NCI-H460 (cell line): ENCODE measurements around the gene INPP5E. TPM values are rescaled to one million over a fixed set of nuclear protein-coding genes. Genes with fewer than 3 reads are reported as not detected.

Experiments used
- DNase-seq: peaks from one replicate; pipeline ENCODE4 v3.0.0-alpha.2; 2016; ENCODE audit warnings: low read depth; ENCODE audit errors: extremely low read depth
- total RNA-seq: library from RNA; depleted of rRNA; stranded (reverse); fragments of >200 nt; shearing (Covaris generic); gene quantifications from 2 replicates; pipeline ENCODE4 v1.2.3, GENCODE V29; 2014

INPP5E gene
- total RNA-seq, 1 experiment from 2014 or later: 9.6 TPM

DNA sequence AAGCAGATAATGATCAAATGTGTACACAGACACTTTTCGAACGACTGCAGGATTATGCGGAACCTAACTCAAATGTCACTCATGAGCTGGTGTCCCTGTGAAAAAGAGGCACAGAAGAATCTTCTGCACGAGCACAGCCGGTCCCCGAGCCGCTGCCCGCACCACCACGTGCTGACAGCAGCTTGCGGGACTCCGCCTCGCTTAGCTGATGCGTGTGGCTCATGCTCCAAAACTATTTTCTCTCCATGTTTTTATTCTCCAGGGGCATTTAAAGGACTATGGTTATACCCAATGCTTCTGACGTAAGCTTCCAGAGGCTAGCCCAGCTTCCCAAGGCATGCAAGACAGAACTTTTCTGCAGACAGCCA is 33.7 kb upstream of the INPP5E start:
- no peak for DNase-seq

DNA sequence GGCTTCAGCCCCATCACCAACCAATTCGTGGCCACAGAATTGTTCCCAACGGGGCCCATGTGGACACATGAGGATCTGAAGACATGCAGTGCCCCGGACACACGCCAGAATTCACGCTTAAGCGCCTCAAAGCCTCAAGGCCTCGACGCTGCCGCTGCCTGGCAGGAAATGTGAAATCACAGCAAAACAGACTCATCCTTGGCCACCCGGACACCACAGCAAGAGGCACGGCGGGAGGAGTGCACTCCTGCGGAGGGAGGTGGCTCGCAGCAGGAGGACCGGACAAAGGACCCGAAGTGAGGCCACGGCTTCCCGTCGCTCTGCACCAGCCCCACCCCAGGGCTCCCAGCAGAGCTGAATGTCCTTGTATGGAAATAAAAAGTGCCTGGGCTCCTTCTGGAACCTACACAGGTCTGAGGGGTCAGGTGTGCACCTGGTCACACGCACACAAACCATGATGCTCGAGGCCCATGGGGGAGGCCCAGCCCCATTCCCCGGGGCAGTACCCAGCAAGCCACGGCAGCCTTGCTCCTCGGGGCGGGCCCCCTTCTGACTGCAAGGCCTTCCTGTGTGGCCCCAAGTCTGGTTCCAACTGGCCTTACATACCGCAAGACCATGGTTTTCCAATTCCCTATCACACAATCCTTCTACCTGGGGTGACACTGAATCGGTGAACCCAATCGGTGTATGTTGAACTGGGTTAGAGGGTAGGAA is 33.2 kb upstream of the INPP5E start:
- no peak for DNase-seq

DNA sequence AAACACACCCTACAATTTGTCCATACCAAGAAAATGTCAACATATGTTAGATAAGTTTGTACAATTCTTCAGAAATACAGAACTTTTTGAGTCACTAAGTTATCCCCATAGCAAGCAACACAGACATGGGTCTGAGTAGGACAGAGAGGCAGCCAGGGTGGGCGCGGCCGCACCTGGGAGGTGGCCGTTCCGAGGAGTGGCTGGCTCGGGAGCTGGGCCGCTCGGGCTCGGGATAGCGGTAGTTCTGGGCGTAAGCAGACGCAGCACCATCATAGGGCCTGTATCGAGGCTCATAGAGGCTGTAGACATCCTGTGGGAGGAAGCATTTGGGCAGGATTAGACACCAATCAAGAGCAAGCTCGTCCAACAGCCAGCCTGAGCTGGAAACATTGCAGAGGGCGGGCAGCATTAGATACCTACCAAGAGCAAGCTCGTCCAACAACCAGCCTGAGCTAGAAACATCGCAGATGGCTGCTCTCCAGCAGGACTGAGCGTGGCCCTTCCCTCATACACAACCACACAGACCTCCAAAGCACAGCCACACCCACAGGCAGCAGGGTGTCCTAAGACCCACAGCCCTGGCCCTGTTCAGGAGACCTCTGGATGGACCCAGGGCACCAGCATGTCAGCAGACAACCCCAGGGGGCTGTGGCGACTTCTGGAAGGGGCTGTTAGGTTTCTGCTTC is 32.3 kb upstream of the INPP5E start:
- DNase-seq: no peak

DNA sequence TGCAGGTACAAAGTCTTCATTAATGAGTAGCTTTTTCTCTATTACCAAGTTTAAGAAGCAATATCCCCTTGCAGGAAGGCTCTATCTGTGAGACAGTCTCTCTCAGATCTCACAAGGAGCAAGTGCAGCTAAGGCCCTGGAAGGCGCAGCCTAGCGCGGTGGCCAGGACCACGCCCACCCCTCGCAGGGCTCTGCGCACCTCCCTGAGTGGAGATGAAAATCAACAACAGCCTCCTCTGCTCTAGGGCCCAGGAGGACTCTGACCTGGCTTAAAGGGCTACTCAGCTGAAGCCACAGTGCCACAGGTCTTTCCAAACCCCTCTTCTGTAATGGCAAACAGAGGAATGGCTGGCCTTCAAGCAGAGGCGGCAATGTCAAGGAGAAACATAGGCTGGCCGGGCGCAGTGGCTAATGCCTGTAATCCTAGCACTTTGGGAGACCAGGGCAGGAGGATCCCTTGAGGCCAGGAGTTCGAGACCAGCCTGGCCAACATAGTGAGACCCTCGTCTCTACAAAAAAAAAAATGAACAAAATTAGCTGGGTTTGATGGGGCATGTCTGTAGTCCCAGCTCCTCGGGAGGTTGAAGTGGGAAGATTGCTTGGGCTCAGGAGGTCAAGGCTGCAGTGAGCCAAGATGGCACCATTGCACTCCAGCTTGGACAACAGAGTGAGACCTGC is 31.3 kb upstream of the INPP5E start:
- no peak for DNase-seq

DNA sequence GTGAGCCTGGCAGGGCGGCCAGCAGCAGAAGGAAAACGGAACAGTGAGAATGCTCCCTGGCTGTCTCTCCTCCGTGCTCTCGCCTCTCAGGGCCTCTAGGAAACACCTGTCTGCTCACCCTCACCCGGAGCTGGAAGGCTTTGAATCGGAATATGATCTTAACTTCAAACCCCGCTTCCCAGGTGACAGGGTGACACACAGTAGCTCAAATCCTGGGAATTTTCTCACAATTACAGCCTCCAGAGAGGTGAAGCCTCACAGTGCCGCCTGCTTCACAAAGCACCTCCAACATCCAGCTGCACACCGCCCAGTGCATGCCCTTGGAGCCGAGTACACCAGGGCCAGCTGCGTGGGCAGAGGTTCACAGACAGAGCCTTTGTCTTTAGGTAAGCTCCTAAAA is 30.7 kb upstream of the INPP5E start:
- no peak for DNase-seq

DNA sequence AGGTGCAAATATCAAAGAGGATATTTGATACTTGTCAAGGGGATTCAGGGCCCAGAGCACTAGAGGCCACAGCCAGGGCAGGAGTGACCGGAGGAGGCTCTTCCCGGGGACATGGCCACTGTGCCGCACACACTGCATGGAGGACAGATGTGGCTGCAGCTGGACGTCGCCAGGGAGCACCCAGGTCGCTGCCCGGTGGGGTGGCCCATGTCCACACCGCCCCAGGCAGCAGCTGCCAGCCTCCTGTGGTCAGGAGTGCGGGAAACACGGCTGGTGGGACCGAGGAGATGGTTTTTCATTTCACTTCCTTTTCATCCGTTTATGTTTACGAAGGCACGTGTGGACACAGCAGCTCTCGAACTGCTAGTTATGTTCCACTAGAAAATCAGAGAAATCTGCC is 28.1 kb upstream of the INPP5E start:
- DNase-seq: no peak

DNA sequence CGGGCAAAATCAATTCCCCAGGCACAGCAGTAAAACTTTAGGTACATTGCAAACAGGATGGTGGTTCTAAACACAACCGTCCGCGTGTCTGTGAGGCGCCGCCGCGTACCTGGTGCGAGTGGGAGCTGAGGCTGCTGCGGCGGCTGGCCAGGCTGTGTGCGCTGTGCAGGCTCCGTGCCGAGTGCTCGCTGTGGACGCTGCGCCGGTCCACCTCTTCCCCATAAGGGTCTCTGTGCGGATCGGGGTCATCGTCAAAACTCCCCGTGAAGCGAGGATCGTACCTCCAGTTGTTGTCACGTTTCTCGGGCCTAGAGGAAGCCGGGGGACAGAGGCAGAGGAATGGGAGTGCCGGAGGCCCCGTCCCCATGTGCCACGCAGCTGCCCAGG is 26.5 kb upstream of the INPP5E start:
- no peak for DNase-seq

DNA sequence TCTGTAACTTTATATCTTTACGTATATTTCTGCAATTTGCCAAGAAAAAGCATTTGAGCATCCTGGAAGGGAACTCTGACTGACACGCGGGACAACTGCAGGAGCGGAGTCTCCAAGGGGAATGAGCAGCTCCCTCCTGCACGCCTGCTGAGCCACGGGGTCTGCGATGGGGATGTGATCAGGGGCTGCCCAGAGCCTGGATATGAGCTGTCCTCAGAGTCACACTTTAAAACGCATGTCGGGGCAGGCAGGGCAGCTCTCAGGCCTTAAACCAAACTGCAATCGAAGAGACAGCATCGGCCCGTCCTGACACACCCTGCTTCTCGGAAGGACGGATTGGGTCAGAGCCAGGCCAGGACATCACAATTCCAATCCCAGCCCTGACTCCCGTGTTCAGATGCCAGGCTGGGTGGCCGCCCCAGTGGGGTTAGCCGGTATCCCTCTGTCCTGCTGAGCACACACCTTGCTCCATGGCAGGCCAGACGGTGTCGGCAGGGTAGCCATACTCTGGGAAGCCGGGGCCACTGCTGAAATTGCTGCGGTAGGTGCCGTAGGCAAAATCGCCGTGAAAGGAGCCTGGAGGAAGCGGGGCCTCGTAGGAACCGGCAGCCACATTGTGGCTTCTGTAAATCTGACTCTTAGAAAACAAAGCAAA is 26.0 kb upstream of the INPP5E start:
- DNase-seq: no peak

DNA sequence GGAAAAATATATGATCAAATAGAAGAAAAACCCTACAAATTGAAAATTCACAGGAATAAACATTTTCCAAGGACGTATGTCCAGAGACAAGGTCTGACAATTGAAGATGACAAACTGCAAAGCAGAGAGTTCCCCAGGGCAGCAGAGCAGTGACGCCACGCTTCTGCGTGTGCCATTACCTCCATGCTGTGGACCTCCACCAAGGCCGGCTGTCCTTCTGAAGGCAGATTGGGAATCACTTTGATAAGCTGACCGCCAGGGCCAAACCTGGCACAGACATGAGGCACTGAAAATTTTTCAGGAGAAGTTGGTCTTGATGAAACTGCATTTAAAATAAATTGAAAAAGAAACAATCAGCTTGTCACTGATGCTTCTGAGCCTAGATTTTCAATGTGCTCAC is 24.6 kb upstream of the INPP5E start:
- DNase-seq: no peak

DNA sequence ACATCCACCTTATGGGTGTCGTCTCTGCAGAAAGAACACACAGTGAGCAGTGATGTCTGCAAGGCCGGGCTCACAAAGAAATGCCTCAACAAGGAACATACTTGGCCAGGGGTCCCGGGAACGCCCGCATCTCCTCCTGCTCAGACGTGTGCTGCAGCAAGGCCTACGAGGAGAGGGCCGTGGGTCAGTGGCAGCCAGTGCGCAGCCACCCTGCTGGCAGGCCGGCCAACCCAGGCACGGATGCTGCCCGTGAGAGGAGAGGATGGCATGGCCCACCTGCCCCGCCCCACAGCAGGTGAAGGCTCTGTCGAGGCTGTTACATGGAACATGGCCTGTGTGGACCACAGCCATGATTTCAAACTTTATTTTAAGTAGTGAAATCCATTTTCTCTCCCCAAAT is 23.9 kb upstream of the INPP5E start:
- no peak for DNase-seq

DNA sequence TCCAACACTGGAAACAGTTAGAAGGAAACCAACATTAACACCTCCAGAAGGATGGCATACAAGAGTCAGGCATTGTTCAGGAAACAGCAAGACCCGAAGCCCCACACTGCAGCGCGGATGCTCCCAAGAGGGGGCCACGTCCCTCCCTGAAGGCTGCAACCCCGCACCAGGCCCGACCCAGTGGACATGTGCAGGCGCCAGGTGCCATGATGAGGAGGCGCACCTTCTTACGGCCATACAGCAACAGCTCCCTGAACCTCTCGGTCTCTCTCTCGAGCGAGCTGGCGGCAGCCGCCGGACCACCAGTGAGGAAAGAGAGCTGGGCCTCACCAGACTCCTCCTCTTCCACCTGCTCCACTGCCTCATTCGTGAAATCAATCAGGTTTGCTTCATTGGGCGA is 23.0 kb upstream of the INPP5E start:
- no peak for DNase-seq

DNA sequence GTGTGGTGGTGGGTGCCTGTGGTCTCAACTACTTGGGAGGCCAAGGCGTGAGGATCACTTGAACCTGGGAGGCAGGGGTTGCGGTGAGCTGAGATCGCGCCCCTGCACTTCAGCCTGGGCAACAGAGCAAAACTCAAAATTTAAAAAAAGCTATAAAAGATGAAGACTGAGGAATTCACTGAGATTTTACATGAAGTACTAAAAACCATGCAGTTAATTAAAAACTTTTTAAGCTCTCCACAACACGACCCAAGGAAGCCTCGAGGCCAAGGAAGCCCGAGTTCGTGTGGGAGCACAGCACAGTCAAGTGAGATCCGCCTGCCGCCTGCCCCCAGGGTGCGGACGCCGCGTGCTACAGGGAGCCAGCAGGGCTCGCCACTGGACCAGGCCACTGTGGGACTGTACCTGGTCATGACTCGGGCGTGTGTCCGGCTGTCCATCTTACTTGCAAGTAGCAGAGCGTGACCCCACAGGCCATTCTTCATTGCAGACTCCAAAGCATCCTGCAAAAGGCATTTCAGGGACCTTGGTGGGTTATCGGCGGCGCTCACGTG is 21.2 kb upstream of the INPP5E start:
- DNase-seq: no peak

DNA sequence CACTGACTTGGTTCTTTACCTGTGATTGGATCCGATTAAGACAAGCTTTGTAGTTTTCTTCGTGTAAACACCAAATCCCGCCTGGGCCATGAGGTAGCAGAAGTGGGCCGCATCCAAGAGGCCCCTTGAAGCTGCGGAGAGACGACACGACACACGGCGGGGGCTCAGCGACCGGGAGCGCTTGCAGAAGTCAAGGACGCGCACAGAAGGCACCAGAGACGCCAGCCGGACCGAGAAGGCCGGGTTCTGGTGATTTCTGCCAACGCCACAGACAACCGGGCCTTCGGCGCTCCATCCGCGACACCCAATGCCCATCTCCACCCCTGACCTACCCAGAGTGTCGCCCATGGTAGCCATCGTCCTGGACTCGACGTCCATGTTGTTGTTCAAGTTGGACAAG is 19.8 kb upstream of the INPP5E start:
- DNase-seq: no peak

DNA sequence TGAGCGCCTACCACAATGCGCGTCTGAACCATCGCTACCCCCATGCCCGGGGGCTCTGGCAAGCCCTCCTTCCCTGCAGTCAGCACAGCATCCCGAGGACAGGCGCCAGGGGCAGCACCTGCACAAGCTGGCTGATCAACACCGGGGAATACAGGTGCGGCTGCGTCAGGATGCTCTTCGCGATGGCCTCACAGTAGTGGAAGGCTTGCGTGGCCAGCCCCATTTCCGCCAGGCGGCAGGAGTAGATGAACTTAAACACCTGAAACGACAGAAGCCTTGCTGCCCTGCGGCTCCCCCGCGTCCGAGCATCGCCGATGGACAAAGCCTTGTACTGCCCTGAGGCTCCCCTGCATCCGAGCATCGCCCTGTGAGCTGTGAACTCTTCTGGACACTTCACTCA is 17.7 kb upstream of the INPP5E start:
- DNase-seq: no peak

DNA sequence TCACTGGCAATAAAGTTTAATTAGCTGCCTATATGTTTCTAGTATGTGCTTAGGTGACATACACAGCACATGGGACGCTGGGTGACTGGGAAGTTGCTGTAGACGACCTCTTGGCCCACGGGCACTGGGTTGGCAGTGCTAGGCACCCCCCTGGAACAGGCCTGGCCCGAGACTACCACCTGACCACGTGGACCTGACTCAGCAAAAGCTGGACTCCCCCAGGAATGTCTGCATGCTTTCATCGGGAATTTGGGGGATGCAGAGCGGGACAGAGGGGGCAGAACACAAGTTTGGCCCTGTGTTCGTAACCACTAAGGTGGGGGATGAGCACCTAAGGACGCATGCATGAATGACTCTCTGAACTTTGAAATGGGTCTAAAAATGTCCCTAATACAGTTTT is 16.6 kb upstream of the INPP5E start:
- no peak for DNase-seq

DNA sequence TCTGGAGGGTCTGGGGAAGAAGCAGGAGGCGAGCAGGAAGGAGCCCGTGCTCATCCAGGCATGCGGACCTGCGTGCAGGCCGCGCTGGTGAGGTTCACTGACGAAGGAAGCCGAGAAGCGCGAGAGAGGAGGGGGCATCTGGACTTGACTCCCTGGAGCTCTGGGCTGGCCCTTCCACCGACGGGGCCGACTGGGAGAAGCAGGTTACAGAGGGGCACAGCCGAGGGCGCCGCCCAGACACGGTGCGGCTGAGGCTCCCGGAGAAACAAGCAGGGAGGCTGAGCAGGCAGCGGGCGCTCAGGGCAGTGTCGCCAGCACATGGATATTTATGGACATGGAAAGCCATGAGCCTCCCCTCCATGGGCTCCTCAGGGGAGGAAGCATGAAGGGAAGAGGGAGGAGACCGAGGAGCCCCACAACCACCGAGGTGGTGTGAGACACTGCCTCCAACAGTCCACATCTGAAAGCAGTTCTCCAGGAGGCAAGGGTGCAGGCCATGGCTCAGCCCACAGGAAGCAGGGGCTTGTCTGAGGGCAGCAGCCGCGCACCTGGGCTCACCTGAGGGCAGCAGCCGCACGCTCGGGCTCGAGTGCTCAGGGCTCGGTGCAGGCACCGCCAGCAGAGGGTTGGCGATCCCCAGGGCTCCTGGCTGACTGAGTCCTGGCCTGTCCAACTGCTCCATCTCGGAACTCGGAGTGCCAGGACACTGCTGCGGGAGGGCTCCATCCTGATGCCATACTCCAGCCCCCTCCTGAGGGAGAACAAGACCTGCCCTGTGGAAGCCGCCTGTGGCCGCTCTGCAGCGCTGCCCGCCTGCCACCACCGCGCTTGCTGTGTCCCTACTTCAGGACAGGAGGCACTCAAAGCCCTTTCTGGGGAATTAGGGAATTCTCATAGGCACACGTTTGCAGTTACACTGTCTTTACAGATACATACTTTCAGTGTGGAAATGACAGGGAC is 15.7 kb upstream of the INPP5E start:
- no peak for DNase-seq

DNA sequence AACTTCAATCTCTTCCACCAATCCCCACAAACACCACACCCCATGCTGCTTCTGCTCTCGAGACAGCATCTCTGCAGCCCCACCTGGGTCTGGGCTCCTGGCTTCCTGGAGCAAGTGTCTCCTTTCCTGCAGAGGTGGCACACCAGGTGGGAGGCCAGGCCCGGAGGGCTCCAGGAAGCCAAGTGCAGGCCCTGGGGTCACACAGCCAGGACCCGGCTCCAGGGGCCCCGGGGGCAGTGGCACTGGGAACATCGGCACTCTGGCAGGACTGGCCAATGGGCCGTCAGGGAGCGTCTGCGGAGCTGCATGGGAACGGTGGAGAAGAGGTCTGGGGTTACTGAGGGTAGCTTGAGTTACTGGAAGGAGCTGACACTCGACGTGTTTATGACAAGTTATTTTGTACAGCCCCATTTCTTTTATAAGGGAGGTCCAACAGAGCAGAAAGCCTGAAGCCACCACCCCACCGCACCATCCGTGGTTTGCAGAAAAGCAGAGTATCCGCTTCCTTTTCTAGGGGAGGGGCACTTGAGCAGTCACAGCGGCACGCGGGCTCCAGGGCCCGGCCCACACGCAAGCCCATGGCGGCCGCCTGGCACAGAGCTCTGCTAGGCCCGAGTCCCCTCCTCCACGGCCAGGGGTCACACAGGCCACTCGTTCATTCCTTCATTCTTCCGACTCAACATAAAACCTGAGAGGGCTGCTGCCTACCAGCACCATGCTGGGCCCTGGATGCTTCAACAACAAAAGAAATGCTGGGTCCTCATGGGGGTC is 14.6 kb upstream of the INPP5E start:
- no peak for DNase-seq

DNA sequence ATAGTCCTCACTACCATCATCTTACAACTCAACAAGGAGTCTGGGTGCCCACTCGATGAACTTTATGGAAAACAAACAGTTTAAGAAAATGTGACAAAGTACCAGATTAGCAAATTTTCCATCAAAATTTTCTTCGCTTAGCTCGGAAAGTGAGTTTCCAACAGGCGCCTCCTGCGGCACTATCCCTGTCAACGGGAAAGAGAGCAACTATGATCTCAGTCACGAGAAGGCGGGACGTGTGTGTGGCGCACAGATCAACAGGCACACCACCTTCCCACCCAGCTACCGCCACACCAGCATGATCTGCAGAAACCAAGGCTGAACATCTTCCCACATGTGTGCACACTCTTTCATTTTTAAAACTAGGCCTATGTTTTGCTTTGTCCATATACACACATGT is 13.7 kb upstream of the INPP5E start:
- DNase-seq: no peak

DNA sequence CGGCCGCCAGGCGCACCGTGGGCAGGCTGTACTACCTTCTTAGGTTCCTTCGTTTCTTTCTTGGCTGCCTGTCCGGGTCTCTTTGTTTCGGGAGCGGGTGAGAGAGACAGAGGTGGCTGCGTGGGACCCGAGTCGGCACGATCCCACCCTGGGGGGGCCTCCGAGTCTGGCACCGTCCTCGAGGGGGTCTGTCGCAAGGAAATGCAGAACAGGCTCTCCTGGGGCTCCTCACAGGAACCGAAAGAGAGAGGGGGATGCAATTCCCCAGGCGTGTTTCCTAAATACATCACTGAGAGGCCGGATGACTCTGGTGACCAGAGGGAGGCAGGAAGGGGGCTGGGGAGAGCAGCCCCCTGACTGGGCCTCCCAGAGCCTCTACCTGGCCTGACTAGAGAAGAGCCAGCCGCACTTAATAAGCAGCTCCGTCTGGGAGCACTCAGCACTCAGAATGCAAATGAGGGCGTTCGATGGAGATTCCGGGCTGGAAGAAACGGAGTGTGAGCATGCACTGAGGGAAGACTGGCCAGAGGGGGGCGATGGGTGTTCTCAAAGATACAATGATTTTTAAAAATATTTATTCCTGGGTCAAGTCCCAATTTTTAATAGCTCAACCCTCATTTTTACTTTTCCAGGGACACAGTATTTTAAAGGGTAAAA is 11.7 kb upstream of the INPP5E start:
- DNase-seq: no peak
